OCI-LY7 (cell line): ENCODE data around the gene GAP43.

Experiments
- EZH2phosphoT487 ChIP-seq: fragments of 200-600 bp; sonication (generic); IDR thresholded peaks from 2 replicates; pipeline ENCODE4 v1.6.1; 2018; ENCODE audit warnings: low read depth, borderline replicate concordance, mild to moderate bottlenecking, mixed run types, antibody characterized with exemption, low read length, moderate library complexity, mixed read lengths
- TF ChIP-seq, protein P1 (sequence below): fragments of 200-600 bp; sonication (generic); conservative IDR thresholded peaks from 2 replicates; pipeline ENCODE4 v1.5.1; 2014; ENCODE audit warnings: mild to moderate bottlenecking, antibody characterized with exemption, low read length, moderate library complexity, mixed read lengths

- TF ChIP-seq, protein P1, sequence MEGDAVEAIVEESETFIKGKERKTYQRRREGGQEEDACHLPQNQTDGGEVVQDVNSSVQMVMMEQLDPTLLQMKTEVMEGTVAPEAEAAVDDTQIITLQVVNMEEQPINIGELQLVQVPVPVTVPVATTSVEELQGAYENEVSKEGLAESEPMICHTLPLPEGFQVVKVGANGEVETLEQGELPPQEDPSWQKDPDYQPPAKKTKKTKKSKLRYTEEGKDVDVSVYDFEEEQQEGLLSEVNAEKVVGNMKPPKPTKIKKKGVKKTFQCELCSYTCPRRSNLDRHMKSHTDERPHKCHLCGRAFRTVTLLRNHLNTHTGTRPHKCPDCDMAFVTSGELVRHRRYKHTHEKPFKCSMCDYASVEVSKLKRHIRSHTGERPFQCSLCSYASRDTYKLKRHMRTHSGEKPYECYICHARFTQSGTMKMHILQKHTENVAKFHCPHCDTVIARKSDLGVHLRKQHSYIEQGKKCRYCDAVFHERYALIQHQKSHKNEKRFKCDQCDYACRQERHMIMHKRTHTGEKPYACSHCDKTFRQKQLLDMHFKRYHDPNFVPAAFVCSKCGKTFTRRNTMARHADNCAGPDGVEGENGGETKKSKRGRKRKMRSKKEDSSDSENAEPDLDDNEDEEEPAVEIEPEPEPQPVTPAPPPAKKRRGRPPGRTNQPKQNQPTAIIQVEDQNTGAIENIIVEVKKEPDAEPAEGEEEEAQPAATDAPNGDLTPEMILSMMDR = no peak
- no peak for TF ChIP-seq EZH2phosphoT487
Measured at GRCh38 chr3:115760716-115761115, 137.4 kb downstream of the GAP43 start.
